ENCODE data around the gene OGFOD3. TPM values are rescaled to one million over a fixed set of nuclear protein-coding genes. Genes with fewer than 3 reads are reported as not detected.
"Not testable (repeated sequence)": the region's sequence is repeated elsewhere in the genome, so short reads cannot be mapped to it uniquely, and the experiment has no call there.

Gene OGFOD3
- total RNA-seq, 1 donor from 2014 or later, result 31.3 TPM

- no peak for TF ChIP-seq CTCF (IDR thresholded peaks at IDR 0.05; ENCODE audit: unreplicated experiment)
- H3K27me3 Mint-ChIP-seq, result peaks cover 21% of the 10 kb centered on the region
- no peaks in the 10 kb centered on the region for H3K9me3 Mint-ChIP-seq (ENCODE audit: low read depth)
- no peak for DNase-seq (ENCODE audit: low spot score, unreplicated experiment)
- no peak overlapping the region for H3K4me3 Mint-ChIP-seq (ENCODE audit: low read depth)
- H3K36me3 Mint-ChIP-seq (ENCODE audit: insufficient read depth), result no peaks in the 10 kb centered on the region
- no peaks in the 10 kb centered on the region for H3K4me1 Mint-ChIP-seq (ENCODE audit: low read depth)
- H3K27ac Mint-ChIP-seq, result no peak overlapping the region
Observed at GRCh38 chr17:82378741-82379021, 39.7 kb downstream of the OGFOD3 start.

- no peaks in the 10 kb centered on the region for H3K4me1 Mint-ChIP-seq (ENCODE audit: low read depth)
- no peaks in the 10 kb centered on the region for H3K36me3 Mint-ChIP-seq (ENCODE audit: insufficient read depth)
- TF ChIP-seq CTCF (IDR thresholded peaks at IDR 0.05; ENCODE audit: unreplicated experiment), result no peak
Observed at GRCh38 chr17:82377924-82378740, 40.3 kb downstream of the OGFOD3 start.

GRCh38 chr17:82377294-82377693, 41.1 kb downstream of the OGFOD3 start:
- DNase-seq (ENCODE audit: low spot score, unreplicated experiment); H3K4me3 Mint-ChIP-seq (ENCODE audit: low read depth); H3K36me3 Mint-ChIP-seq (ENCODE audit: insufficient read depth); H3K27ac Mint-ChIP-seq; H3K4me1 Mint-ChIP-seq (ENCODE audit: low read depth); H3K9me3 Mint-ChIP-seq (ENCODE audit: low read depth): not testable (repeated sequence)
- peaks cover 35% of the 10 kb centered on the region for H3K27me3 Mint-ChIP-seq

More at GRCh38 chr17:82377924-82378740, 40.3 kb downstream of the OGFOD3 start:
- DNase-seq (ENCODE audit: low spot score, unreplicated experiment), result no peak
- H3K4me3 Mint-ChIP-seq (ENCODE audit: low read depth), result no peak overlapping the region
- no peaks in the 10 kb centered on the region for H3K9me3 Mint-ChIP-seq (ENCODE audit: low read depth)
- no peak overlapping the region for H3K27ac Mint-ChIP-seq
- H3K27me3 Mint-ChIP-seq, result peaks cover 26% of the 10 kb centered on the region

GRCh38 chr17:82376042-82376730, 42.2 kb downstream of the OGFOD3 start:
- H3K27me3 Mint-ChIP-seq, result peaks cover 31% of the 10 kb centered on the region
- H3K27ac Mint-ChIP-seq, result no peak overlapping the region
- H3K9me3 Mint-ChIP-seq (ENCODE audit: low read depth), result no peaks in the 10 kb centered on the region
- H3K36me3 Mint-ChIP-seq (ENCODE audit: insufficient read depth), result no peaks in the 10 kb centered on the region
- TF ChIP-seq CTCF (IDR thresholded peaks at IDR 0.05; ENCODE audit: unreplicated experiment), result no peak
- H3K4me1 Mint-ChIP-seq (ENCODE audit: low read depth), result peaks cover 3% of the 10 kb centered on the region
- no peak overlapping the region for H3K4me3 Mint-ChIP-seq (ENCODE audit: low read depth)
- DNase-seq (ENCODE audit: low spot score, unreplicated experiment), result no peak

DNA sequence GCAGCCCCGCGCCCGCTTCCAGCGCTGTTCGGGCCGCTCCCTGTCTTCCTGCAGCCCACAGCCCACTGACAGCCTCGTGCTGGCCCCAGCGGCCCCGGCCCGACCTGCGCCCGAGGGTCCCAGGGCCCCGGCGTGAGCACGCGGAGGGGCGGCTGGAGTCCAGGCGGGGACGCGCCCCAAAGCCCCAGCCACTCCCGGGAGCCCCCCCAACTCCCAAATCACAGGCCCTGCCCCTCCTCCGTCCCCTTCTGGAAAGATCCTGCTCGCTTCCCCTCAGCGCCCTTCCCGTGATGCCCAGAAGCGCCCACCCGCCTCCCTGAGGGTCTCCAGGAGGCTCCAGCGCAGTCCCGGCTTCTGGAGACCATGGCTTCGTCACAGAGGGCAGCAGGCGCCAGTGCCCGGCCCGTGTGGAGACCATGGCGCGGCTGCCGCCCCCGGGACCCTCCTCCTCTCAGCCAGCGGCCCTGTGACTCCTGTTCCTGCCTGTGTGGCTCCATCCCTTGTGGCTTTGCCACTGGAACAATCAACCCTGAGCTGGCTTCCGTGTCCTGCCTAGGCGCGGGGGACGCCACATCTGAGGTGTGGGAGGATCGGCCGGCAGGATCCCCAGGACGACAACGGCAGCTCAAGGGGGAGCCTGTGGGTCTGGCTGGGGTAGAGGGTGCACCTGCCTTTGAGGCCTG, 42.9 kb downstream of the OGFOD3 start:
- TF ChIP-seq CTCF (IDR thresholded peaks at IDR 0.05; ENCODE audit: unreplicated experiment), result no peak
- Mint-ChIP-seq H3K27me3 (peaks cover 31% of the 10 kb centered on the region), H3K27ac (no peak overlapping the region), H3K4me3 (ENCODE audit: low read depth) (no peak overlapping the region), H3K4me1 (ENCODE audit: low read depth) (peaks cover 3% of the 10 kb centered on the region), H3K36me3 (ENCODE audit: insufficient read depth) (no peaks in the 10 kb centered on the region), H3K9me3 (ENCODE audit: low read depth) (no peaks in the 10 kb centered on the region)
- no peak for DNase-seq (ENCODE audit: low spot score, unreplicated experiment)

Measured in progenitor cell of endocrine pancreas (in vitro differentiated cells).